Activated T-cell treated with anti-CD3 and anti-CD28 coated beads, Interleukin-2, amount 50 U/mL, for 24 hours (primary cell): ENCODE data around the gene PNKD.
A peak's percentile ranks its signal among the peaks of the same experiment; 100 is the strongest.
"Not testable (repeated sequence)": the region's sequence is repeated elsewhere in the genome, so short reads cannot be mapped to it uniquely, and the experiment has no call there.

Experiments used
- DNase-seq: peaks from one replicate; pipeline ENCODE4 v3.0.0-alpha.2; 2020
- H3K27ac Mint-ChIP-seq: 2 replicates; pipeline ENCODE4 v1.8.0; 2020; ENCODE audit warnings: mild to moderate bottlenecking, mixed read lengths
- H3K27me3 Mint-ChIP-seq: 2 replicates; pipeline ENCODE4 v1.8.0; 2020; ENCODE audit warnings: mixed read lengths
- H3K36me3 Mint-ChIP-seq: 2 replicates; pipeline ENCODE4 v1.8.0; 2020; ENCODE audit warnings: low read depth, mixed read lengths
- H3K4me1 Mint-ChIP-seq: 2 replicates; pipeline ENCODE4 v1.8.0; 2020; ENCODE audit warnings: low read depth, mixed read lengths
- H3K4me3 Mint-ChIP-seq: 2 replicates; pipeline ENCODE4 v1.8.0; 2020; ENCODE audit warnings: mild to moderate bottlenecking, moderate library complexity, mixed read lengths
- H3K9me3 Mint-ChIP-seq: 2 replicates; pipeline ENCODE4 v1.8.0; 2020; ENCODE audit warnings: mixed read lengths

The PNKD gene

DNA sequence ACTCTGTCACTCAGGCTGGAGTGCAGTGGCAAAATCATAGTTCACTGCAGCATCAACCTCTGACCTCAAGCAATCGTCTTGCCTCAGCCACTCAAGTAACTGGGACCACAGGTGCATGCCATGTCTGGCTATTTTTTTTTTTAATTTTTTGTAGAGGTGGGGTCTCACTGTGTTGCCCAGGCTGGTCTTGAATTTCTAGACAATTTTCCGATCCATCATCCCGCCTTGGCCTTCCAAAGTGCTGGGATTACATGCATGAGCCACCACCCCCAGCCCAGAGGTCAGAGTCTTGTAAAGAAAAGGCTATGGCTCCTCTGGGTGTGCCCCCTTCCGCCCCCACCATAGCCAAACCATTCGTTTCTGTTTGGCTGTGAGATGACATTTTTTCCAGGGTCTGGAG lies 35.1 kb downstream of the PNKD start:
- H3K4me3 Mint-ChIP-seq: no peak overlapping the region
- H3K27ac Mint-ChIP-seq: no peak overlapping the region
- H3K9me3 Mint-ChIP-seq: no peaks in the 10 kb centered on the region
- no peaks in the 10 kb centered on the region for H3K27me3 Mint-ChIP-seq
- DNase-seq: no peak
- H3K36me3 Mint-ChIP-seq: no peaks in the 10 kb centered on the region
- H3K4me1 Mint-ChIP-seq: peaks cover 8% of the 10 kb centered on the region

DNA sequence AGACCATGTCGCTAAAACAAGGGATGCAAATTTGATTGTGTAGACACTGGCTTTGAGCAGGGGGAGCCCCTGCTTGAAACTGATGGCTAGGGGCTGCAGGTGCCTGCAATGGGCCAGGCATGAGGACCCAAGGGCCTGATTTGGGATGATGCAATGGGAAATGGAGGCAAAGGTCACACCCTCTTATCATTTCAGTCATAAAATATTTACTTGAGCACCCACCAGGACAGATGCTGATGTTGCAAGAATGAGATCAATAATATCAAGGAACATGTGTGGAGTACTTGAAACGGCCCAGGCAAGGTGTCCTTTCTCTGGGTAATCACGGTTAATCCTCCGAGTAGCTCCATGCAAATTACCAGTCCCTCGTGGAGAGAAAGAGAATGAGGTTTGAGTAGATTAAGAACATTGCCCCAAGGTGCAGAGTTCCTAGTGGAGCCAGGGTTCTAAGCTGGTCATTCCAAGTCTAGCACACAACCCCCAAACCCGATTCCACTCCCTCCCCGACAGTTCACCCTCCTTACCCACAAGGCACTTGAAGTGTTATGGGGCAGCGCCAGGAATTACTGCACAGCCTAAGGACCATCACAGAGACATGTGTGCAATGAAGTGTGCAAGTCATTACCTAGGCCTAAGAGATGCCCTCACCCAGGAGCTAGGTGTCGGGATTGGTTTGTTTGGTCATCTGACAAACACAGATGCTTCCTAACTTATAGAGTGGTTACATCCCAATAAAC lies 36.0 kb downstream of the PNKD start:
- H3K27me3 Mint-ChIP-seq: no peaks in the 10 kb centered on the region
- DNase-seq: no peak
- peaks cover 5% of the 10 kb centered on the region for H3K4me1 Mint-ChIP-seq
- H3K9me3 Mint-ChIP-seq: no peaks in the 10 kb centered on the region
- no peak overlapping the region for H3K4me3 Mint-ChIP-seq
- no peaks in the 10 kb centered on the region for H3K36me3 Mint-ChIP-seq
- H3K27ac Mint-ChIP-seq: no peak overlapping the region

DNA sequence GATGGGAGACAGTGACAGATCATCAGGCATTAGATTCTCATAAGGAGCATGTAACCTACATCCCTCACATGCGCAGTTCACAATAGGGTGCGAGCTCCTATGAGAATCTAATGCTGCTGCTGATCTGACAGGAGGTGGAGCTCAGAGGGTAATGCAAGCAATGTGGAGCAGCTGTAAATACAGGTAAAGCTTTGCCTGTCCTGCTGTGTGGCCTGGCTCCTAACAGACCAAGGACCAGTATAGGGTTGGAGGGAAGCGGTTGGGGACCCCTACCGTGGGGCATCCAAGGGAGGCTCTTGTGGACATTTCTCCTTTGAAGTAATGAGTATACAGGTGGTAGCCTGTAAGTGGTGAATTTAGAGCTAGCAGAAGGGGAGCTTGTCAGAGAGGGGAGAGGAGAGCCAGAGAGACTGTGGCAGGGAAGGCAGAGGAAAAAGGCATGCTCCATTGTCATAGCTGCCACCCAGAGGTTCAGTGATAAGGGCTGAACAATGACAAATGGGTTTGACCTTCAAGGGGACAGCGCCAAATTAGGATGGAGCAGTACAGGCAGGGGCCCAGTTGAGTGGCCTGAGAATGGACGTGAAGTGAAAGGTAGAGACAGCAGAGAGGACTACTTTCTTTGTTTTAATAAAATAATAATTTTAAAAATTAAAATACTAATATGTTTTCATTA lies 37.2 kb downstream of the PNKD start:
- DNase-seq: no peak
- H3K9me3 Mint-ChIP-seq: no peaks in the 10 kb centered on the region
- no peaks in the 10 kb centered on the region for H3K36me3 Mint-ChIP-seq
- peaks cover 4% of the 10 kb centered on the region for H3K4me1 Mint-ChIP-seq
- H3K4me3 Mint-ChIP-seq: no peak overlapping the region
- no peak overlapping the region for H3K27ac Mint-ChIP-seq
- no peaks in the 10 kb centered on the region for H3K27me3 Mint-ChIP-seq

DNA sequence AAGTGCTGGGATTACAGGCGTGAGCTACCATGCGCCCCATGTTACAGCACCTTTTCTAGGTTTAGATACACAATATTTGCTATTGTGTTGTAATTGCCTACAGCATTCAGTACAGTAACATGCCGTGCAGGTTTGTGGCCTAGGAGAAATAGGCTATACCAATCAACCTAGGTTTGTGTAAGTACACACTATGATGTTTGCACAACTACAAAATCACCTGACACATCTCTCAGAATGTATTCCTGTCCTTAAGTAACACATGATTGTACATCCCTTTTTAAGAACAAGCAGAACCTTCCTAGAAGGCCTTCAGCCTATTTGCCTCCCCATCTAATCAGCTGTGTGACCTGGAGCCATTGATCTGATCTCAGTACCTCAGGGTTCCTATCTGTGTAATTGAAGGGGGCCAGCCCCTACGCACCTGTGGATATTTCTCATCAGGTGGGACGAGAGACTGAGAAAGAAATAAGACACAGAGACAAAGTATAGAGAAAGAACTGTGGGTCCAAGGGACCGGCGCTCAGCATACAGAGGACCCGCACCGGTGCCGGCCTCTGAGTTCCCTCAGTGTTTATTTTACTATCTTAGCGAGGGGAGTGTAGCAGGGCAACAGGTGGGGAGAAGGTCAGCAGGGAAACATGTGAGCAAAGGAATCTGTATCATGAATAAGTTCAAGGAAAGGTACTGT lies 40.7 kb downstream of the PNKD start:
- DNase-seq: no peak
- Mint-ChIP-seq H3K36me3 (no peaks in the 10 kb centered on the region), H3K4me3 (no peak overlapping the region), H3K4me1 (peaks cover 10% of the 10 kb centered on the region), H3K27ac (no peak overlapping the region), H3K27me3 (no peaks in the 10 kb centered on the region), H3K9me3 (no peaks in the 10 kb centered on the region)

DNA sequence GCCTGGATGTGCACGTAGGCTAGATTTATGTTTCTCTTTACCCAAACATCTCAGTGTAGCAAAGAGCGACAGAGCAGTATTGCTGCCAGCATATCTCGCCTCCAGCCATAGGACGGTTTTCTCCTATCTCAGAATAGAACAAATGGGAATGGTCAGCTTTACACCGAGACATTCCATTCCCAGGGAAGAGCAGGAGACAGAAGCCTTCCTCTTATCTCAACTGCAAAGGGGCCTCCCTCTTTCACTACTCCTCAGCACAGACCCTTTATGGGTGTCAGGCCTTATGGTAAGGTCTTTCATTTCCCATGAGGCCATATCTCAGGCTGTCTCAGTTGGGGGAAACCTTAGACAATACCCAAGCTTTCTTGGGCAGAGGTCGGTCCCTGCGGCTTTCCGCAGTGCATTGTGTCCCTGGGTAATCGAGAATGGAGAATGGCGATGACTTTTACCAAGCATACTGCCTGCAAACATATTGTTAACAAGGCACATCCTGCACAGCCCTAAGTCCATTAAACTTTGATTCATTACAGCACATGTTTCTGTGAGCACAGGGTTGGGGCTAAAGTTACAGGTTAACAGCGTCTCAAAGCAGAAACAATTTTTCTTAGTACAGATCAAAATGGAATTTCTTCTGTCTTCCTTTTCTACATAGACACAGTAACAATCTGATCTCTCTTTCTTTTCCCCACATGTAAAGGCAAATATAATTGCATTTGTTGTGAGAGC lies 41.4 kb downstream of the PNKD start:
- DNase-seq, H3K4me3 Mint-ChIP-seq, H3K36me3 Mint-ChIP-seq, H3K27me3 Mint-ChIP-seq, H3K27ac Mint-ChIP-seq, H3K9me3 Mint-ChIP-seq: not testable (repeated sequence)
- H3K4me1 Mint-ChIP-seq: peaks cover 17% of the 10 kb centered on the region

DNA sequence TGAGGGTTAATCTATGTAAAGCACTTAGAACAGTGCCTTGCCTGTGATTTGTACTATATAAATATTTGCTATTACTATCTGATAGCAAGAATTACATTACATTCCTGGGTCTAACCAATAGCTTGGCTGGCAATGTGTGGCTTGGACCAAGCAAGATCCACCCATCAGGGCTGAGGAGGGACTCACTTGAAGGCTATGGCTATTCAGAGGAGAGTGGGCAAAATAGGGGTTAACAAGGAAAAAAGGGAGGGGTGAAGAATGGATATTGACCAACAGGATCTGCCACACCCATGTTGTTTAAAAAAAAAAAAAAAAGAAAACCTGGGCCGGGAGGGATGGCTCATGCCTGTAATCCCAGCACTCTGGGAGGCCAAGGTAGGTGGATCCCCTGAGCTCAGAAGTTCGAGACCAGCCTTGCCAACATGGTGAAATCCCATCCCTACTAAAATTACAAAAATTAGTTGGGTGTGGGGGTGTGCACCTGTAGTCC lies 42.0 kb downstream of the PNKD start:
- no peak for DNase-seq
- Mint-ChIP-seq H3K9me3 (no peaks in the 10 kb centered on the region), H3K27me3 (no peaks in the 10 kb centered on the region), H3K4me3 (no peak overlapping the region), H3K36me3 (no peaks in the 10 kb centered on the region), H3K27ac (no peak overlapping the region), H3K4me1 (peaks cover 23% of the 10 kb centered on the region)

DNA sequence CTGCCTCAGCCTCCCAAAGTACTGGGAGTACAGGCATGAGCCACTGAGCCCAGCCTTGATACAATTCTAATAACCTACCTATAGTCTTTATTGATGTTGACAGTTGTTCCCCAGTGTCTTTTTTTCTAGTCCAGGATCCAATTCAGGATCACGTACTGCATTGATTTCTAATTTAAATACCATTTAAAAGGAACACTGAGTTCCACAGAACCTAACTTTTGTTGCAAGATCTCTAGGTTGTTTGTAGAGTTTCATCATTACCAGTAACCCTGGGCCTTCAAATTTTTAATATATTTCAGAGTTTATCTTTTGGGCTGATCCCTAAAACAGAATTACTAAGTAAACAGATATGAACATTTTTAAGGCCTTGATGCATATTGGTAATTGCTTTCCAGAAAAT lies 43.0 kb downstream of the PNKD start:
- H3K27me3 Mint-ChIP-seq: no peaks in the 10 kb centered on the region
- H3K4me3 Mint-ChIP-seq: no peak overlapping the region
- no peaks in the 10 kb centered on the region for H3K36me3 Mint-ChIP-seq
- peaks cover 28% of the 10 kb centered on the region for H3K4me1 Mint-ChIP-seq
- no peak overlapping the region for H3K27ac Mint-ChIP-seq
- no peaks in the 10 kb centered on the region for H3K9me3 Mint-ChIP-seq
- no peak for DNase-seq

DNA sequence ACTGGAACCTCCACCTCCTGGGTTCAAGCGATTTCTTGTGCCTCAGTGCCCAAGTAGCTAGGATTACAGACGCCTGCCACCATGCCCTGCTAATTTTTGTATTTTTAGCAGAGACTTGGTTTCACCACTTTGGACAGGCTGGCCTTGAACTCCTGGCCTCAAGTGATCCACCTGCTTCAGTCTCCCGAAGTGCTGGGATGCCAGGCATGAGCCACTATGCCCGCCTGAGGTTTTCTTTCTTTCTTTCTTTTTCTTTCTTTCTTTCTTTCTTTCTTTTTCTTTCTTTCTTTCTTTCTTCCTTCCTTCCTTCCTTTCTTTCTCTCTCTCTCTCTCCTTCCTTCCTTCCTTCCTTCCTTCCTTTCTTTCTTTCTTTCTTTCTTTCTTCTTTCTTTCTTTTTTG lies 44.4 kb downstream of the PNKD start:
- not testable (repeated sequence) for H3K27ac Mint-ChIP-seq, H3K36me3 Mint-ChIP-seq, H3K27me3 Mint-ChIP-seq, H3K4me3 Mint-ChIP-seq, H3K9me3 Mint-ChIP-seq, DNase-seq
- H3K4me1 Mint-ChIP-seq: peaks cover 29% of the 10 kb centered on the region

DNA sequence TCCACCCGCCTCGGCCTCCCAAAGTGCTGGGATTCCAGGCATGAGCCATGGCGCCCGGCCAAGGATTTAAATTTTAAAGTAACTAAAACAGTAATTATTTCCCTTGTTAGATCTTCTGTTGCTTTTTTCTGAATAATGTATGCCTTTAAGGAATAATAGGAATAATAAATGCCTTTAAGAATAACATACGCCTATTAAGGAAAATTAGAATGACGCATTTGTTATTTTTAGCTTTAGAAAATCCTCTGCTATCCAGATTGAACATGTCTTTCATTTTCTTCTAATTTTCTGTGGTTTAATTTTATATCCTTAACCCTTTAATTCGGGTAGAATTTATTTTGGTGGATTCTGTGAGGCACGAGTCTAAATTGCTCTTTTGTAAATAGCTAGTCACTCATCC lies 45.1 kb downstream of the PNKD start:
- H3K27ac Mint-ChIP-seq: no peak overlapping the region
- no peaks in the 10 kb centered on the region for H3K9me3 Mint-ChIP-seq
- no peaks in the 10 kb centered on the region for H3K27me3 Mint-ChIP-seq
- H3K4me1 Mint-ChIP-seq: peaks cover 29% of the 10 kb centered on the region
- no peak overlapping the region for H3K4me3 Mint-ChIP-seq
- H3K36me3 Mint-ChIP-seq: no peaks in the 10 kb centered on the region
- no peak for DNase-seq

DNA sequence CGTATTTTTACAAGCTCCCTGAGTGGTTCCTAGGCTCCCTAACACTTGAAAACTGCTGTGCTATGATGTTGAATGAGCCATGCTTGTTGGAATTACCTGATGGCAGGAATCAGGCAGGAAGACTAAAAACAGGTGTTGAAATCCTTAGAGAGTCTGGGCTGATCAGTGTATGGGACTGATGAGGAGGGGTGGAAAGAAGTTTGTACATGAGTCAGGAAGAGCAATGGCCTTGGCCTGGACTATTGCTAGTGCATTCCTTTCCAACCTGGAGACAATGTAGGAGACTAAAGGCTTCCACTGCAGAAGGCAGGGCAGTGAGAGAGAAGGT lies 46.9 kb downstream of the PNKD start:
- Mint-ChIP-seq H3K4me3 (no peak overlapping the region), H3K27ac (peak overlapping the region; percentile 50), H3K4me1 (peaks cover 33% of the 10 kb centered on the region), H3K9me3 (no peaks in the 10 kb centered on the region), H3K27me3 (no peaks in the 10 kb centered on the region), H3K36me3 (no peaks in the 10 kb centered on the region)
- no peak for DNase-seq

DNA sequence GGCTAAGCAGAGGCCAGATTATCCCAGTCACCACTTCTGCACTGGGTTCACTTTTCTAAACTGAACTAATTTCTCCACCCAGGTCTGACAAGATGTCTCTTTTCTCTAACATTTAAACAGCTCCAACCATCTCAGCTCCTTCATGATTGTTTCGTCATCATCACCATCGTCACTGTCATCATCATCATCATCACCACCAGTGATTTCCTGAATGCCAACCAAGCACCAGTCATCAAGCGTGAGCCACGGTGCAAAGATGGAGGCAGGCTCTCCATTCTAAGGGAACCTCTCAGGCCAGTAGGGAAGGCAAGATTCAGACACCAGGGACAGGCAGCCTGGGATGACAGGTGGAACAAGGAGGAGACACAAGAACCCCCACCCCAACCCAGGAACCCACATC lies 47.5 kb downstream of the PNKD start:
- Mint-ChIP-seq H3K27me3 (no peaks in the 10 kb centered on the region), H3K36me3 (no peaks in the 10 kb centered on the region), H3K4me3 (no peak overlapping the region), H3K27ac (no peak overlapping the region), H3K9me3 (no peaks in the 10 kb centered on the region), H3K4me1 (peaks cover 38% of the 10 kb centered on the region)
- DNase-seq: no peak

DNA sequence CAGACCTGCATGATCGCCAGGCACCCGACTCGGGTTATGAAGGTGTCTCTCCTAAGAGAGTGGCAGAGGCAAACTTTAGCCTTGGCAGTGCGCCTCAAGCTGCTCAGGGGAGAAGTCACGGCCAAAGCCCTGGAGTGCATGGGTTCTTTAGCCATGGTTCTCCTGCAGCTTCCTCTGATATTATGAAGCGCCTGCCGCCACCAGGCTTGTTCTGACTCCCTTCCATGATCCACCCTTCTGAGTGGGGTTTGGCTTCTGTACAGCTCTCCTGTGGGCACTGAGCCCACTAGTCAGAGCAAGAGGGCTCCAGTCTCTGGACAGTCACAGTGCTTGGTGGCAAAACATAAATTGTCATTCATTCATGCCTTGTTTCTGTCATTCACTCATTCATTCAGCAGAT lies 47.9 kb downstream of the PNKD start:
- Mint-ChIP-seq H3K4me1 (peaks cover 38% of the 10 kb centered on the region), H3K27ac (no peak overlapping the region), H3K9me3 (no peaks in the 10 kb centered on the region)

DNA sequence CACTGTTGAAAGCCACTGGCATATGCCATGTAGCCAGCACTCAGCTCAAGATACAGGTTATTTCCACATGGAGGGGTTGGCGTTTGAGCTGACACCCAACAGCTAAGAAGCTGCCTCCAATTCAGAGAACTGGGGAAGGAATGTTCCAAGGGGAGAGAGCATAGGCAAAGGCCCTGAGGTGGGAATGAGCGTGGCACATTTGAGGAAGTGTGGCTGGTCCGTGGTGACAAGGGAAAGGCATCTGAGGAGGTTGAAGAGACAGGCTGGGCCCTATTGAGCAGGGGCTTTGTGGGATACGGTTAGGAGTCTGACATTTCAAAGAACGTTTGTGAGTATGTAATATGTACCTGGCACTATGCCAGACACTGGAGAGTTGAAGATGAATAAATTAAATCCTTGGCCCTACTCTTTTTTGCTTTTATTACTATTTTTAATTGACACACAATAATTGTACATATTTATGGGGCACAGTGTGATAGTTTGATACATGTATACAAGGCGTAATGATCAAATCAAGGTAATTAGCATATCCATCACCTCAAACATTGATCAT lies 49.6 kb downstream of the PNKD start:
- peaks cover 10% of the 10 kb centered on the region for H3K27me3 Mint-ChIP-seq
- H3K36me3 Mint-ChIP-seq: no peaks in the 10 kb centered on the region
- H3K27ac Mint-ChIP-seq: no peak overlapping the region
- DNase-seq: no peak
- no peak overlapping the region for H3K4me3 Mint-ChIP-seq
- no peaks in the 10 kb centered on the region for H3K9me3 Mint-ChIP-seq
- peaks cover 49% of the 10 kb centered on the region for H3K4me1 Mint-ChIP-seq

More for the DNA sequence above, 47.9 kb downstream of the PNKD start:
- DNase-seq: no peak
- Mint-ChIP-seq H3K36me3 (no peaks in the 10 kb centered on the region), H3K4me3 (no peak overlapping the region), H3K27me3 (no peaks in the 10 kb centered on the region)

DNA sequence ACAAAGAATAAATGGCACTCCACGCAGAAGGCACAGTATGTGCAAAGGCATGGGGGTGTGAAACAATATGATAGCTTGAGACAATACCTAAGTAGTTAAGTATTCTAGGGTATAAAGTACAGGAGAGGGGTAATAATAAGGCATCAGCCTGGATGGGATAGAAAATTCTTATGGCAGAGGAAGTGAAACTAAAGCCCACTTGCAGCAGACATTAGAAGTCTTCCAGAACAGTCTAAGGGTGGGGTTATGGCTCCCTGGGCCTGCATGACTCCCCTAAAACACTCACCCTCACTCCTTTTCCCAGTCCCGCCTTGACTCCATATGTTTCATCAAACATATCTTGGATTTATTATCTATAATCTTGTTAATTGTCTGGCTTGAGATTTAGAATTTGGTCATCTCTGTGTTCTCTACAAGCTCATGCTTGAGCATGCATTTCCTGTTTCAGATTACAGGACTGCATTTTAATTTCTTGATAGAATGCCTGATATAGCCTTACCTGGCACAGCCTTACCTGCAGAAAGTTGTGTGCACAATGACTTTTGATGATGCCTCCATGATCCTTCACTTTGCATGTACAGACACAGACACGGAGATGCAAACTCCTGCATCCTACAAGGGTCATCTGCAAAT lies 50.5 kb downstream of the PNKD start:
- peaks cover 50% of the 10 kb centered on the region for H3K4me1 Mint-ChIP-seq
- no peak overlapping the region for H3K4me3 Mint-ChIP-seq
- H3K9me3 Mint-ChIP-seq: no peaks in the 10 kb centered on the region
- H3K27me3 Mint-ChIP-seq: peaks cover 10% of the 10 kb centered on the region
- no peak for DNase-seq
- no peaks in the 10 kb centered on the region for H3K36me3 Mint-ChIP-seq
- no peak overlapping the region for H3K27ac Mint-ChIP-seq
